HepG2 (cell line): ENCODE data around the gene SYCE3. TPM values are rescaled to one million over a fixed set of nuclear protein-coding genes. Genes with fewer than 3 reads are reported as not detected.

Source experiments
- ARID2 ChIP-seq: sonication (generic); formaldehyde crosslinking; IDR thresholded peaks from 2 replicates; pipeline ENCODE4 v1.8.1; 2022; ENCODE audit warnings: mild to moderate bottlenecking, missing genetic modification reagents, borderline replicate concordance
- ATF3 ChIP-seq: sonication (generic); formaldehyde crosslinking; IDR thresholded peaks from 2 replicates; pipeline ENCODE4 v1.4.0; 2020; ENCODE audit warnings: missing genetic modification reagents
- ATM ChIP-seq: fragments of 450-650 bp; IDR thresholded peaks from 2 replicates; pipeline ENCODE4 v1.7.1; 2017; ENCODE audit warnings: mild to moderate bottlenecking, borderline replicate concordance
- CENPX ChIP-seq: sonication (generic); formaldehyde crosslinking; IDR thresholded peaks from 2 replicates; pipeline ENCODE4 v1.9.0; 2021; ENCODE audit warnings: mild to moderate bottlenecking, missing genetic modification reagents, moderate library complexity
- DBP ChIP-seq: sonication (generic); formaldehyde crosslinking; IDR thresholded peaks from 2 replicates; pipeline ENCODE4 v1.4.0; 2020; ENCODE audit warnings: missing genetic modification reagents; ENCODE audit errors: not compliant biosample characterization
- MAF1 ChIP-seq: sonication (generic); formaldehyde crosslinking; IDR thresholded peaks from 2 replicates; pipeline ENCODE4 v1.5.0; 2020; ENCODE audit warnings: missing genetic modification reagents, borderline replicate concordance
- NR0B2 ChIP-seq: sonication (generic); formaldehyde crosslinking; IDR thresholded peaks from 2 replicates; pipeline ENCODE4 v1.4.0; 2020; ENCODE audit warnings: mild to moderate bottlenecking, missing genetic modification reagents
- PTBP1 ChIP-seq: fragments of 200-400 bp; formaldehyde crosslinking; IDR thresholded peaks from 2 replicates; pipeline ENCODE4 v1.6.1; 2018; ENCODE audit warnings: low read length, low read depth; ENCODE audit not compliant: poor library complexity, severe bottlenecking
- RAD21 ChIP-seq: fragments of 450-650 bp; formaldehyde crosslinking; IDR thresholded peaks from 2 replicates; pipeline ENCODE4 v1.5.0; 2020; ENCODE audit warnings: mild to moderate bottlenecking
- RORA ChIP-seq: sonication (generic); formaldehyde crosslinking; IDR thresholded peaks from 2 replicates; pipeline ENCODE4 v1.5.0; 2020; ENCODE audit warnings: mild to moderate bottlenecking, missing genetic modification reagents, moderate library complexity
- ZNF432 ChIP-seq: sonication (generic); formaldehyde crosslinking; IDR thresholded peaks from 2 replicates; pipeline ENCODE4 v1.5.0; 2020; ENCODE audit warnings: missing genetic modification reagents, mild to moderate bottlenecking, borderline replicate concordance
- ZNF496 ChIP-seq: sonication (generic); formaldehyde crosslinking; IDR thresholded peaks from 2 replicates; pipeline ENCODE4 v1.8.1; 2023; ENCODE audit warnings: mild to moderate bottlenecking, moderate library complexity, missing genetic modification reagents; ENCODE audit not compliant: insufficient replicate concordance
- ZNF615 ChIP-seq: sonication (generic); formaldehyde crosslinking; IDR thresholded peaks from 2 replicates; pipeline ENCODE4 v1.5.0; 2020; ENCODE audit warnings: mild to moderate bottlenecking, missing genetic modification reagents, borderline replicate concordance
- ZNF782 ChIP-seq: sonication (generic); formaldehyde crosslinking; IDR thresholded peaks from 2 replicates; pipeline ENCODE4 v1.4.0; 2020; ENCODE audit warnings: missing genetic modification reagents, mild to moderate bottlenecking, borderline replicate concordance
- polyA plus RNA-seq, 8 experiments: library from polyadenylated mRNA; depleted of rRNA in 3 of 8; stranded (reverse) in 7 of 8; unstranded in 1 of 8; fragments of >200 nt; fragmentation: Illumina TruSeq in 4 of 8; extraction: Trizol in 4 of 8; gene quantifications; 2 replicates each; pipeline versions ENCODE4 v1.2.1 to v1.2.3, GENCODE V29; 2011 to 2016; ENCODE audit warnings: low read depth in 4 of 8, missing spikeins in 1 of 8, mixed read lengths in 1 of 8; ENCODE audit not compliant: insufficient read depth in 1 of 8
- total RNA-seq, 5 experiments: library from RNA; depleted of rRNA; stranded (reverse); fragments of >200 nt; fragmentation: Illumina TruSeq; extraction: Trizol; gene quantifications; 2 replicates each; pipeline ENCODE4 v1.2.3, GENCODE V29; 2016; ENCODE audit warnings: low read depth in 1 of 5
- TF ChIP-seq, protein P1 (sequence below): sonication (generic); formaldehyde crosslinking; IDR thresholded peaks from 2 replicates; pipeline ENCODE4 v1.4.0; 2020; ENCODE audit warnings: missing genetic modification reagents
- TF ChIP-seq, protein P2 (sequence below), 2 experiments: sonication (generic) in 1 of 2; formaldehyde crosslinking in 1 of 2; IDR thresholded peaks; 2 replicates each; pipeline versions ENCODE4 v1.6.1 to v1.9.0; 2014 to 2022; ENCODE audit warnings: antibody characterized with exemption in 1 of 2, borderline replicate concordance in 1 of 2, inconsistent platforms in 1 of 2, low read depth in 1 of 2, missing genetic modification reagents in 1 of 2
- TF ChIP-seq, protein P3 (sequence below): sonication (generic); formaldehyde crosslinking; IDR thresholded peaks from 2 replicates; pipeline ENCODE4 v1.4.0; 2020; ENCODE audit warnings: missing genetic modification reagents, mild to moderate bottlenecking, borderline replicate concordance

The SYCE3 gene
- total and polyA plus RNA-seq, 2 of the 13 experiments (the other 11 are each of a cell fraction or from before 2014, with no cell fraction given) = not detected

- TF ChIP-seq, protein P1, sequence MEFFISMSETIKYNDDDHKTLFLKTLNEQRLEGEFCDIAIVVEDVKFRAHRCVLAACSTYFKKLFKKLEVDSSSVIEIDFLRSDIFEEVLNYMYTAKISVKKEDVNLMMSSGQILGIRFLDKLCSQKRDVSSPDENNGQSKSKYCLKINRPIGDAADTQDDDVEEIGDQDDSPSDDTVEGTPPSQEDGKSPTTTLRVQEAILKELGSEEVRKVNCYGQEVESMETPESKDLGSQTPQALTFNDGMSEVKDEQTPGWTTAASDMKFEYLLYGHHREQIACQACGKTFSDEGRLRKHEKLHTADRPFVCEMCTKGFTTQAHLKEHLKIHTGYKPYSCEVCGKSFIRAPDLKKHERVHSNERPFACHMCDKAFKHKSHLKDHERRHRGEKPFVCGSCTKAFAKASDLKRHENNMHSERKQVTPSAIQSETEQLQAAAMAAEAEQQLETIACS (CRISPR knock-in tag) = peak; percentile 78
- TF ChIP-seq ZNF782 (peak; percentile 92), CENPX (no peak), ATM (no peak), ARID2 (CRISPR knock-in tag) (no peak), NR0B2 (CRISPR knock-in tag) (peak; percentile 67; the same call in 1 of the 2 replicates), RORA (no peak), MAF1 (CRISPR knock-in tag) (0 out of 2 replicates have a peak, but pooled peaks have one; percentile 28), ZNF432 (no peak), ATF3 (CRISPR knock-in tag) (no peak), ZNF496 (CRISPR knock-in tag) (no peak), PTBP1 (no peak), RAD21 (CRISPR knock-in tag) (no peak), DBP (CRISPR knock-in tag) (no peak), ZNF615 (CRISPR knock-in tag) (no peak)
- TF ChIP-seq, protein P2, sequence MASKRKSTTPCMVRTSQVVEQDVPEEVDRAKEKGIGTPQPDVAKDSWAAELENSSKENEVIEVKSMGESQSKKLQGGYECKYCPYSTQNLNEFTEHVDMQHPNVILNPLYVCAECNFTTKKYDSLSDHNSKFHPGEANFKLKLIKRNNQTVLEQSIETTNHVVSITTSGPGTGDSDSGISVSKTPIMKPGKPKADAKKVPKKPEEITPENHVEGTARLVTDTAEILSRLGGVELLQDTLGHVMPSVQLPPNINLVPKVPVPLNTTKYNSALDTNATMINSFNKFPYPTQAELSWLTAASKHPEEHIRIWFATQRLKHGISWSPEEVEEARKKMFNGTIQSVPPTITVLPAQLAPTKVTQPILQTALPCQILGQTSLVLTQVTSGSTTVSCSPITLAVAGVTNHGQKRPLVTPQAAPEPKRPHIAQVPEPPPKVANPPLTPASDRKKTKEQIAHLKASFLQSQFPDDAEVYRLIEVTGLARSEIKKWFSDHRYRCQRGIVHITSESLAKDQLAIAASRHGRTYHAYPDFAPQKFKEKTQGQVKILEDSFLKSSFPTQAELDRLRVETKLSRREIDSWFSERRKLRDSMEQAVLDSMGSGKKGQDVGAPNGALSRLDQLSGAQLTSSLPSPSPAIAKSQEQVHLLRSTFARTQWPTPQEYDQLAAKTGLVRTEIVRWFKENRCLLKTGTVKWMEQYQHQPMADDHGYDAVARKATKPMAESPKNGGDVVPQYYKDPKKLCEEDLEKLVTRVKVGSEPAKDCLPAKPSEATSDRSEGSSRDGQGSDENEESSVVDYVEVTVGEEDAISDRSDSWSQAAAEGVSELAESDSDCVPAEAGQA (IDR thresholded peaks at IDR 0.05; ENCODE audit: low read depth) = no peak
- TF ChIP-seq, protein P2 (CRISPR knock-in tag; IDR thresholded peaks at IDR 0.05; ENCODE audit: borderline replicate concordance) = no peak
- TF ChIP-seq, protein P3, sequence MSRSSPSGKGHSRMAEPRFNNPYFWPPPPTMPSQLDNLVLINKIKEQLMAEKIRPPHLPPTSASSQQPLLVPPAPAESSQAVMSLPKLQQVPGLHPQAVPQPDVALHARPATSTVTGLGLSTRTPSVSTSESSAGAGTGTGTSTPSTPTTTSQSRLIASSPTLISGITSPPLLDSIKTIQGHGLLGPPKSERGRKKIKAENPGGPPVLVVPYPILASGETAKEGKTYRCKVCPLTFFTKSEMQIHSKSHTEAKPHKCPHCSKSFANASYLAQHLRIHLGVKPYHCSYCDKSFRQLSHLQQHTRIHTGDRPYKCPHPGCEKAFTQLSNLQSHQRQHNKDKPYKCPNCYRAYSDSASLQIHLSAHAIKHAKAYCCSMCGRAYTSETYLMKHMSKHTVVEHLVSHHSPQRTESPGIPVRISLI (CRISPR knock-in tag) = 0 out of 2 replicates have a peak, but pooled peaks have one; percentile 48
These were observed 32.7 kb downstream of the SYCE3 start, which contains the start of gene TYMP (continued) for GRCh38 chr22:50529897-50530579.
